Transverse colon (tissue), 4 donors: Measurements from ENCODE around the gene FNDC5. TPM values are rescaled to one million over a fixed set of nuclear protein-coding genes. Genes with fewer than 3 reads are reported as not detected.

Source experiments
- DNase-seq: peaks from one replicate; pipeline ENCODE4 v3.0.0-alpha.2; 2019
- H3K27ac ChIP-seq, 4 donors: fragments of 200-600 bp; sonication (generic); 2 replicates each; pipeline ENCODE4 v1.5.1; 2016 to 2018; ENCODE audit warnings: inconsistent platforms in 4 of 4
- H3K27me3 ChIP-seq: fragments of 200-600 bp; sonication (generic); 2 replicates; pipeline ENCODE4 v1.5.1; 2017; ENCODE audit warnings: inconsistent platforms
- H3K36me3 ChIP-seq, 4 donors: fragments of 200-600 bp; sonication (generic); 2 replicates each; pipeline ENCODE4 v1.5.1; 2017 to 2019; ENCODE audit warnings: inconsistent platforms in 4 of 4
- H3K4me1 ChIP-seq, 4 donors: fragments of 200-600 bp; sonication (generic); 2 replicates each; pipeline ENCODE4 v1.5.1; 2017 to 2020; ENCODE audit warnings: inconsistent platforms in 4 of 4
- H3K4me3 ChIP-seq, 4 donors: fragments of 200-600 bp; sonication (generic); 1 replicate in 1 of 4; 2 replicates in 3 of 4; pipeline versions ENCODE4 v1.5.1 to v1.6.1; 2017 to 2019; ENCODE audit warnings: inconsistent platforms in 4 of 4
- H3K9me3 ChIP-seq, 2 donors: fragments of 200-600 bp; sonication (generic); 2 replicates each; pipeline ENCODE4 v1.5.1; 2017 to 2019; ENCODE audit warnings: inconsistent platforms in 2 of 2
- EP300 ChIP-seq: sonication (generic); formaldehyde crosslinking; IDR thresholded peaks from one replicate; pipeline ENCODE4 v1.6.1; 2017; ENCODE audit warnings: antibody characterized with exemption, low read depth
- POLR2A ChIP-seq: fragments of 450-650 bp; IDR thresholded peaks from one replicate; pipeline ENCODE4 v1.6.1; 2016; ENCODE audit warnings: antibody characterized with exemption, mild to moderate bottlenecking, moderate library complexity
- POLR2AphosphoS5 ChIP-seq, 3 donors: sonication (generic); formaldehyde crosslinking; IDR thresholded peaks; one replicate each; pipeline ENCODE4 v1.6.1; 2016; ENCODE audit warnings: antibody characterized with exemption in 3 of 3
- WGBS, 2 donors: methylation state at CpG; one replicate each; pipeline ENCODE4 v1.1.5; 2018; ENCODE audit warnings: low coverage in 1 of 2; 5-methylcytosine and 5-hydroxymethylcytosine counted together
- in situ Hi-C, 4 donors: fragments of 200-750 bp; cut with MboI; loops; one replicate each; pipeline versions ENCODE4 v1.15.0 to v1.15.1; 2017; ENCODE audit warnings: low sequenced_read_pairs in 3 of 4, low pct_ligation_motif_present in 1 of 4, low pct_unique_long_range_greater_than_20kb in 1 of 4
- intact Hi-C: fragments of 100-400 bp; cut with DNase I; formaldehyde crosslinking; loops from one replicate; pipeline ENCODE4 v1.15.1; 2023; ENCODE audit warnings: low total_unique reads
- total RNA-seq, 4 donors: library from RNA; depleted of rRNA; stranded (reverse); fragments of >200 nt; gene quantifications; one replicate each; pipeline ENCODE4 v1.1.0, GENCODE V29; 2016
- TF ChIP-seq, protein P1 (sequence below), 5 experiments: fragments of 200-600 bp in 3 of 5; fragments of 450-650 bp in 2 of 5; sonication (generic) in 3 of 5; IDR thresholded peaks; 1 replicate in 2 of 5; 2 replicates in 3 of 5; pipeline ENCODE4 v1.5.1; 2016 to 2017; ENCODE audit warnings: antibody characterized with exemption in 5 of 5, inconsistent platforms in 3 of 5, mild to moderate bottlenecking in 2 of 5, moderate library complexity in 1 of 5

The FNDC5 gene
- total RNA-seq, 4 donors from 2014 or later, result 0.32 to 0.55 TPM; not detected in 2

DNA sequence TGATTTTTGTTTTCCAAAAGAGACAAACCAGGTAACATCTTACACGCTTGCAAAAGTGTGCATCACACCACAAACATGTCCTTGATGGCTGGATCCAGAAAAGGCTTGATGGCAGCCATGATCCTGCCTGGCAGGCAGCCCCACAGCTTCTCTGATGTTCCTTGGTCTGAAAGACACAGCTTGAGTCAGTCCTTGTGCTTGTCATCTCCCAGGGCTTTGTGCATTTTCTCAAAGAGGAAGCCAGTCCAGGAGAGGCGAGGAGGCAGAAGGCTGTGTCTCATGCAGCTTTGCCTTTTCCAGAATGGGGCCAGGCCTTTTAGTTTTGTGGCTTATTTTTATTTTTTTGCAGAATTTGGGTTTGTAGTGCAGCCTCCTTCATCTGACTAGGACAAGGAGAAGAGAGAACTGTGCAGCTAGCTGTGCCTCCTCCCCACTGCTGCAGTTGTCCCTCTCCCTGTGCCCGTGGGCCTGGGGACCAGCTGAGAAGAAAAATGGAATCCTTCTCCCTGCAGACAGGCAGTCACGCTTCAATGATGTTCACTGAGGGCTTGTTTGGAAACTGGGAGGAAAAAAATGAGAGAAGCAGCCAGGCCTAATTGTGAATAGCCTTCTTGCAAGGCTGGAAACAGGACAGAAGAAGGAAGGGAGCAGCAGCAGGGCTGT lies 7.4 kb downstream of the FNDC5 start:
- 100% methylated on average over 2 to 4 of the region's 4 CpGs for WGBS, 2 donors
- Histone ChIP-seq H3K36me3 (peaks cover 0 to 7% (median 0%) of the 10 kb centered on the region in 4 donors), H3K27me3 (no peaks in the 10 kb centered on the region), H3K27ac (no peak overlapping the region), H3K4me1 (peaks cover 0 to 4% (median 0%) of the 10 kb centered on the region in 4 donors), H3K9me3 (no peaks in the 10 kb centered on the region), H3K4me3 (no peak overlapping the region)
- TF ChIP-seq, protein P1, sequence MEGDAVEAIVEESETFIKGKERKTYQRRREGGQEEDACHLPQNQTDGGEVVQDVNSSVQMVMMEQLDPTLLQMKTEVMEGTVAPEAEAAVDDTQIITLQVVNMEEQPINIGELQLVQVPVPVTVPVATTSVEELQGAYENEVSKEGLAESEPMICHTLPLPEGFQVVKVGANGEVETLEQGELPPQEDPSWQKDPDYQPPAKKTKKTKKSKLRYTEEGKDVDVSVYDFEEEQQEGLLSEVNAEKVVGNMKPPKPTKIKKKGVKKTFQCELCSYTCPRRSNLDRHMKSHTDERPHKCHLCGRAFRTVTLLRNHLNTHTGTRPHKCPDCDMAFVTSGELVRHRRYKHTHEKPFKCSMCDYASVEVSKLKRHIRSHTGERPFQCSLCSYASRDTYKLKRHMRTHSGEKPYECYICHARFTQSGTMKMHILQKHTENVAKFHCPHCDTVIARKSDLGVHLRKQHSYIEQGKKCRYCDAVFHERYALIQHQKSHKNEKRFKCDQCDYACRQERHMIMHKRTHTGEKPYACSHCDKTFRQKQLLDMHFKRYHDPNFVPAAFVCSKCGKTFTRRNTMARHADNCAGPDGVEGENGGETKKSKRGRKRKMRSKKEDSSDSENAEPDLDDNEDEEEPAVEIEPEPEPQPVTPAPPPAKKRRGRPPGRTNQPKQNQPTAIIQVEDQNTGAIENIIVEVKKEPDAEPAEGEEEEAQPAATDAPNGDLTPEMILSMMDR (IDR thresholded peaks at IDR 0.05), result no peak
- TF ChIP-seq EP300 (no peak), POLR2A (no peak), POLR2AphosphoS5 (IDR thresholded peaks at IDR 0.05) (no peak)
- intact Hi-C loops, result no loop called here
- no peak for DNase-seq
- in situ Hi-C loops, result loop anchor here in 1 of 4 donors (10.0 kb wide), 1 partner anchor 159 kb away; the partner anchor contains the start of gene SYNC

DNA sequence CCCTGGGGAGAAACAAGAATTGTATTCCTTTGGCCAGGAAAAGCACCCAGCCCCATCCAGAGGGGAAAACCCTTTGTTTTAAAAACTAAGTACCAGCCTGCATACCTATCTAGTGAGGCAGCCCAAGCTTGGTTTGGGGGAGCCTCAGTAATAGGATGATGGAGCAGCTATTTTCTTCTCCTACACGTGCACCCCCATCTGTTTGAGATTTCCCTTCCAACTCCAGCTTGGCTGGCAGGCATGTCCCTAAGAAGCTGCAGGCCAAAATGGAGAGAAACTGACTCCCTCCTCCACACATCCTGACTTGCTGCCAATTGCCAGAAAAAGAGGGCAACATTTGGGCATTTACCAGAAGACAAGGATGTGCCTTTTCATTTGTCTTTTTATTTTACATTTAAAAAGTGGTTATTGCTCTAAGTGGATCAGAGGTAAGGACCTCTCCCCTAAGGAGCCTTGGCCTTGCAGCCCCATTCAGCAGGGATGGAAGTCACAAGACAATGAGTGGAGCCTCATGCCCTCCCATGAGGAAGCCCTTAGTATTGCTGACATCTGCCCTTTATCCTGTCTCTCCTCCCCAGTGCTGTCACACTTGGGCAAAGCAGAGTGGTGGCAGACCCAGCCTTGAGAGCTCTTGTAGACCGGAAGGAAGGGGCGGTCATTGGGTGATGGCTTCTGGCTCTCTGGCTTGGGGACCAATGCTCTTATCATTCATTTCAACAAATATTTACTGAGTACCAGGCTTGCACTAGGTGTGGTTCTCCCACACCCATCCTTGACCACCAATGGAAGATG lies 8.6 kb downstream of the FNDC5 start:
- H3K36me3 ChIP-seq, result peaks cover 0 to 17% (median 3%) of the 10 kb centered on the region in 4 donors
- H3K27me3 ChIP-seq, result no peaks in the 10 kb centered on the region
- DNase-seq, result no peak
- intact Hi-C loops, result no loop called here
- 95% methylated on average over 3 of the region's 3 CpGs; no CpG with 5 or more reads in 1 of the 2 donors for WGBS, 2 donors
- H3K4me3 ChIP-seq, result no peak overlapping the region
- H3K27ac ChIP-seq, result no peak overlapping the region
- no peaks in the 10 kb centered on the region for H3K9me3 ChIP-seq
- in situ Hi-C loops, result loop anchor here in 1 of 4 donors (10.0 kb wide), 1 partner anchor 157 kb away; the partner anchor contains the start of gene SYNC
- TF ChIP-seq, protein P1 (IDR thresholded peaks at IDR 0.05), result no peak
- no peak for TF ChIP-seq POLR2AphosphoS5 (IDR thresholded peaks at IDR 0.05)
- no peak for TF ChIP-seq EP300
- no peak for TF ChIP-seq POLR2A
- H3K4me1 ChIP-seq, result peaks cover 0 to 4% (median 0%) of the 10 kb centered on the region in 4 donors

DNA sequence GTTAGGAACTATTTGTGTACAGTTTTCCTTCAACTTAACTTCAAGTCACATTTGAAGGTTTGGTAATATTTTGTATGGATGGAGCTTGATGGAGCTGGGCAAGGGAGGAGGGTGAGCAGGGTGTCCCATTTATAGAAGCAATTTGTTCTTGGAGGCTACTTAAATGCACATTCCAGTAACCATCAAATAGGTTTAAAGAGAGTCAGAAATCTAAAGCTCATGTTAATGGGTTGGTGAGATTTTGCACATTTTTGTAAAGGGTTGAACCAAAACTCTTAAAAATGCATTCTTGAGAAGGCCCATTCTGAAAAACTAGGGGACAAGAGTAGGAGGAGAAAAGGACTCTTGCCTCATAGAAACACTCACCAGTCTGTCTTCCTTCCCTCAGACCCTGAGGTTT lies 10.1 kb downstream of the FNDC5 start:
- intact Hi-C loops, result no loop called here
- H3K36me3 ChIP-seq, result peaks cover 0 to 26% (median 9%) of the 10 kb centered on the region in 4 donors
- TF ChIP-seq POLR2A, result no peak
- TF ChIP-seq EP300, result no peak
- TF ChIP-seq, protein P1 (IDR thresholded peaks at IDR 0.05), result no peak
- TF ChIP-seq POLR2AphosphoS5 (IDR thresholded peaks at IDR 0.05), result no peak
- H3K4me3 ChIP-seq, result no peak overlapping the region
- no peaks in the 10 kb centered on the region for H3K9me3 ChIP-seq
- H3K27ac ChIP-seq, result no peak overlapping the region
- H3K27me3 ChIP-seq, result no peaks in the 10 kb centered on the region
- DNase-seq, result no peak
- H3K4me1 ChIP-seq, result peaks cover 0 to 4% (median 0%) of the 10 kb centered on the region in 4 donors
- in situ Hi-C loops, result loop anchor here in 1 of 4 donors (10.0 kb wide), 1 partner anchor 156 kb away; the partner anchor contains the start of gene SYNC

DNA sequence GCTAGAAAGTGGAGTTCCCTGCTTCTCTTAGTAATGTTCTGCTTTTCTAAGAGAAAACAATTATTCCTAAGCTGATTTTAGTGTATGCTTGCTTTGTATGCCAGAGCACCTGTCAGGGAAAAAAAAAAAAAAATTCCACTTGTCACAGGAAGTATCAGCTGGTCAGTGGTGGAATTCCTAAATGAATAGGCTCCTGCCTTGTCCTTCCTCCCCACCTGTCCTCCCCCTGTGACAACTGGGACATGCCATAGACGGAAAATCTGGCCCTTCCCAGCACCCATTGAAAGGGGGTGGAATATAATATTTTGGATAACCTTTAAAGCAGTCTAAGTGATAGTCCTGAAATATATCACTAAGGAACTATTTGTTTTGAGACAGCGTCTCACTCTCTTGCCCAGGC lies 10.8 kb downstream of the FNDC5 start:
- H3K4me1 ChIP-seq, result no peaks in the 10 kb centered on the region
- 86 to 95% methylated on average over 1 to 2 of the region's 2 CpGs for WGBS, 2 donors
- in situ Hi-C loops, result loop anchor here in 1 of 4 donors (10.0 kb wide), 1 partner anchor 155 kb away; the partner anchor contains the start of gene SYNC
- H3K27ac ChIP-seq, result no peak overlapping the region
- peaks cover 0 to 26% (median 9%) of the 10 kb centered on the region in 4 donors for H3K36me3 ChIP-seq
- no peak for DNase-seq
- no peak for TF ChIP-seq POLR2A
- no peak overlapping the region for H3K4me3 ChIP-seq
- no peaks in the 10 kb centered on the region for H3K27me3 ChIP-seq
- intact Hi-C loops, result no loop called here
- H3K9me3 ChIP-seq, result no peaks in the 10 kb centered on the region
